H9 (cell line): ENCODE data around the gene PDLIM7. TPM values are rescaled to one million over a fixed set of nuclear protein-coding genes. Genes with fewer than 3 reads are reported as not detected.

Experiments used
- DNase-seq: peaks from one replicate; pipeline ENCODE4 v3.0.0-alpha.2; 2017
- H2AFZ ChIP-seq: one replicate; pipeline ENCODE4 v1.6.1; 2013; ENCODE audit warnings: mild to moderate bottlenecking, low read length, control low read depth, moderate library complexity
- H2AK5ac ChIP-seq: 2 replicates; pipeline ENCODE4 v1.6.1; 2013; ENCODE audit warnings: low read length, control low read depth, mixed read lengths; ENCODE audit not compliant: insufficient read length
- H2BK120ac ChIP-seq: one replicate; pipeline ENCODE4 v1.6.1; 2013; ENCODE audit warnings: low read depth, mild to moderate bottlenecking, low read length, control low read depth, inconsistent platforms; ENCODE audit not compliant: poor library complexity, severe bottlenecking
- H2BK12ac ChIP-seq: 2 replicates; pipeline ENCODE4 v1.6.1; 2013; ENCODE audit warnings: low read length, control low read depth, mixed read lengths, low read depth; ENCODE audit not compliant: insufficient read length
- H2BK15ac ChIP-seq: 2 replicates; pipeline ENCODE4 v1.6.1; 2013; ENCODE audit warnings: low read depth, low read length, control low read depth
- H2BK20ac ChIP-seq: one replicate; pipeline ENCODE4 v1.6.1; 2013; ENCODE audit warnings: low read depth, mild to moderate bottlenecking, low read length, control low read depth, inconsistent platforms; ENCODE audit not compliant: poor library complexity, severe bottlenecking
- H2BK5ac ChIP-seq: 2 replicates; pipeline ENCODE4 v1.6.1; 2013; ENCODE audit warnings: low read length, control low read depth, mixed read lengths; ENCODE audit not compliant: insufficient read length
- H3K14ac ChIP-seq: 2 replicates; pipeline ENCODE4 v1.6.1; 2013; ENCODE audit warnings: low read length, control low read depth; ENCODE audit not compliant: insufficient read depth
- H3K18ac ChIP-seq: 2 replicates; pipeline ENCODE4 v1.6.1; 2013; ENCODE audit warnings: low read depth, mild to moderate bottlenecking, mixed read lengths, low read length, control low read depth; ENCODE audit not compliant: insufficient read length
- H3K23ac ChIP-seq: 2 replicates; pipeline ENCODE4 v1.6.1; 2013; ENCODE audit warnings: low read length, control low read depth, mixed read lengths, low read depth; ENCODE audit not compliant: insufficient read length
- H3K23me2 ChIP-seq: 2 replicates; pipeline ENCODE4 v1.6.1; 2013; ENCODE audit warnings: low read depth, mild to moderate bottlenecking, mixed read lengths, low read length, control low read depth; ENCODE audit not compliant: insufficient read length, poor library complexity, severe bottlenecking
- H3K27ac ChIP-seq: 2 replicates; pipeline ENCODE4 v1.5.1; 2013; ENCODE audit warnings: low read length, control low read depth, mixed read lengths, low read depth; ENCODE audit not compliant: insufficient read length
- H3K27me3 ChIP-seq: 2 replicates; pipeline ENCODE4 v1.6.1; 2013; ENCODE audit warnings: low read length, control low read depth, inconsistent platforms; ENCODE audit not compliant: insufficient read depth
- H3K4ac ChIP-seq: 2 replicates; pipeline ENCODE4 v1.6.1; 2013; ENCODE audit warnings: low read depth, mild to moderate bottlenecking, control low read depth, inconsistent platforms, low read length, moderate library complexity
- H3K4me1 ChIP-seq: 2 replicates; pipeline ENCODE4 v1.6.1; 2013; ENCODE audit warnings: low read length, control low read depth, inconsistent platforms; ENCODE audit not compliant: insufficient read depth
- H3K4me2 ChIP-seq: 2 replicates; pipeline ENCODE4 v1.6.1; 2013; ENCODE audit warnings: low read length, control low read depth, mixed read lengths; ENCODE audit not compliant: insufficient read length, insufficient read depth
- H3K56ac ChIP-seq: 2 replicates; pipeline ENCODE4 v1.6.1; 2013; ENCODE audit warnings: low read depth, mild to moderate bottlenecking, mixed read lengths, low read length, control low read depth; ENCODE audit not compliant: insufficient read length
- H3K79me1 ChIP-seq: 2 replicates; pipeline ENCODE4 v1.6.1; 2013; ENCODE audit warnings: low read depth, mild to moderate bottlenecking, moderate library complexity, low read length, control low read depth, inconsistent platforms; ENCODE audit not compliant: insufficient read depth, poor library complexity, severe bottlenecking
- H3K79me2 ChIP-seq: 2 replicates; pipeline ENCODE4 v1.6.1; 2013; ENCODE audit warnings: low read length, control low read depth, inconsistent platforms; ENCODE audit not compliant: insufficient read depth
- H3K9ac ChIP-seq: 2 replicates; pipeline ENCODE4 v1.6.1; 2013; ENCODE audit warnings: low read length, control low read depth, mixed read lengths; ENCODE audit not compliant: insufficient read length; ENCODE audit errors: extremely low read depth
- H3K9me3 ChIP-seq: one replicate; pipeline ENCODE4 v1.6.1; 2013; ENCODE audit warnings: low read depth, low read length, inconsistent platforms; ENCODE audit not compliant: control insufficient read depth
- H3T11ph ChIP-seq: one replicate; pipeline ENCODE4 v1.6.1; 2013; ENCODE audit warnings: mild to moderate bottlenecking, low read length, control low read depth, inconsistent platforms
- H4K20me1 ChIP-seq: one replicate; pipeline ENCODE4 v1.6.1; 2013; ENCODE audit not compliant: control insufficient read depth, insufficient read length, insufficient read depth
- H4K5ac ChIP-seq: 2 replicates; pipeline ENCODE4 v1.6.1; 2013; ENCODE audit warnings: low read depth, mild to moderate bottlenecking, mixed read lengths, low read length, control low read depth; ENCODE audit not compliant: insufficient read length
- H4K8ac ChIP-seq: replicated peaks from 2 replicates; pipeline ENCODE4 v1.6.1; 2013; ENCODE audit warnings: low read length, control low read depth, mixed read lengths, low read depth; ENCODE audit not compliant: insufficient read length
- H4K91ac ChIP-seq: 2 replicates; pipeline ENCODE4 v1.6.1; 2013; ENCODE audit warnings: low read depth, mild to moderate bottlenecking, moderate library complexity, mixed read lengths, low read length, control low read depth; ENCODE audit not compliant: insufficient read length
- H3K27ac Mint-ChIP-seq, 3 experiments: 2 replicates in 2 of 3; 3 replicates in 1 of 3; pipeline ENCODE4 v1.8.0; 2020 to 2021; ENCODE audit warnings: mixed read lengths in 3 of 3, mild to moderate bottlenecking in 1 of 3, moderate library complexity in 1 of 3
- H3K27me3 Mint-ChIP-seq: 2 replicates; pipeline ENCODE4 v1.8.0; 2021; ENCODE audit warnings: low read depth, mild to moderate bottlenecking, moderate library complexity, mixed read lengths
- H3K36me3 Mint-ChIP-seq, 3 experiments: 2 replicates in 2 of 3; 3 replicates in 1 of 3; pipeline ENCODE4 v1.8.0; 2020 to 2021; ENCODE audit warnings: low read depth in 3 of 3, mixed read lengths in 3 of 3; ENCODE audit not compliant: insufficient read depth in 1 of 3
- H3K4me1 Mint-ChIP-seq, 2 experiments: 2 replicates each; pipeline ENCODE4 v1.8.0; 2020; ENCODE audit warnings: mixed read lengths in 2 of 2
- H3K4me3 Mint-ChIP-seq, 2 experiments: 2 replicates in 1 of 2; 3 replicates in 1 of 2; pipeline ENCODE4 v1.8.0; 2020 to 2021; ENCODE audit warnings: mild to moderate bottlenecking in 2 of 2, mixed read lengths in 2 of 2, moderate library complexity in 1 of 2
- H3K9me3 Mint-ChIP-seq, 2 experiments: 2 replicates in 1 of 2; 3 replicates in 1 of 2; pipeline ENCODE4 v1.8.0; 2020; ENCODE audit warnings: mild to moderate bottlenecking in 2 of 2, mixed read lengths in 2 of 2, moderate library complexity in 1 of 2
- CTCF ChIP-seq: fragments of 200-600 bp; sonication (generic); conservative IDR thresholded peaks from 3 replicates; pipeline ENCODE4 v1.8.0; 2021; ENCODE audit warnings: antibody characterized with exemption, mild to moderate bottlenecking
- WGBS: extraction: QIAGEN DNeasy Blood & Tissue Kit; methylation state at CpG from one replicate; pipeline ENCODE4 v1.1.7; 2013; ENCODE audit warnings: missing lambda C conversion rate, low lambda C conversion rate, mixed read lengths; ENCODE audit not compliant: insufficient read length; ENCODE audit errors: extremely low coverage; 5-methylcytosine and 5-hydroxymethylcytosine counted together
- total RNA-seq: library from RNA; stranded (reverse); gene quantifications from 2 replicates; pipeline ENCODE4 v1.2.1, GENCODE V29; 2021

PDLIM7 gene
- total RNA-seq, 1 experiment from 2014 or later, result 137 TPM

- H3K27me3 ChIP-seq, result no peaks in the 10 kb centered on the region
- no peaks in the 10 kb centered on the region for H3K23me2 ChIP-seq
- H3K4me2 ChIP-seq, result no peak overlapping the region
- H3K18ac ChIP-seq, result no peak overlapping the region
- no peak overlapping the region for H3K9ac ChIP-seq
- no peak overlapping the region for H4K5ac ChIP-seq
- Mint-ChIP-seq H3K27me3 (no peaks in the 10 kb centered on the region), H3K4me1 (no peaks in the 10 kb centered on the region), H3K27ac (no peak overlapping the region), H3K36me3 (peaks cover 24 to 42% (median 41%) of the 10 kb centered on the region in 3 experiments; a peak in 6 of 7 replicates), H3K9me3 (no peaks in the 10 kb centered on the region; a peak in 1 of 5 replicates), H3K4me3 (no peak overlapping the region)
- H2BK120ac ChIP-seq, result no peak overlapping the region
- H2BK12ac ChIP-seq, result no peak overlapping the region
- no peak for TF ChIP-seq CTCF
- no peak for DNase-seq
- H2BK5ac ChIP-seq, result no peak overlapping the region
- H3K56ac ChIP-seq, result no peak overlapping the region
- H3K79me2 ChIP-seq, result no peaks in the 10 kb centered on the region
- whole genome bisulfite sequencing, result no CpG with 5 or more reads among the region's 12 CpGs
- no peak overlapping the region for H3T11ph ChIP-seq
- no peaks in the 10 kb centered on the region for H3K79me1 ChIP-seq
- no peaks in the 10 kb centered on the region for H3K9me3 ChIP-seq
- H3K14ac ChIP-seq, result no peak overlapping the region
- no peak overlapping the region for H3K4ac ChIP-seq
- no peak overlapping the region for H2AK5ac ChIP-seq
- no peaks in the 10 kb centered on the region for H3K4me1 ChIP-seq
- H4K20me1 ChIP-seq, result no peaks in the 10 kb centered on the region
- H3K23ac ChIP-seq, result no peak overlapping the region
- no peak overlapping the region for H2AFZ ChIP-seq
- no peak overlapping the region for H2BK15ac ChIP-seq
- H4K8ac ChIP-seq, result no peak overlapping the region
- no peak overlapping the region for H3K27ac ChIP-seq
- H2BK20ac ChIP-seq, result no peak overlapping the region
- H4K91ac ChIP-seq, result no peak overlapping the region
Measured at GRCh38 chr5:177524539-177524900, 27.1 kb upstream of the PDLIM7 start.
